ENCODE data around the gene OR1I1.
A peak's percentile ranks its signal among the peaks of the same experiment; 100 is the strongest.
"Not testable (repeated sequence)": the region's sequence is repeated elsewhere in the genome, so short reads cannot be mapped to it uniquely, and the experiment has no call there.

OR1I1 gene

GRCh38 chr19:15072930-15073647 is 8.9 kb upstream of the OR1I1 start:
- peak; percentile 18 for DNase-seq
- H3K4me3 ChIP-seq (ENCODE audit: low read depth, low read length): no peak overlapping the region
- TF ChIP-seq, protein P1, sequence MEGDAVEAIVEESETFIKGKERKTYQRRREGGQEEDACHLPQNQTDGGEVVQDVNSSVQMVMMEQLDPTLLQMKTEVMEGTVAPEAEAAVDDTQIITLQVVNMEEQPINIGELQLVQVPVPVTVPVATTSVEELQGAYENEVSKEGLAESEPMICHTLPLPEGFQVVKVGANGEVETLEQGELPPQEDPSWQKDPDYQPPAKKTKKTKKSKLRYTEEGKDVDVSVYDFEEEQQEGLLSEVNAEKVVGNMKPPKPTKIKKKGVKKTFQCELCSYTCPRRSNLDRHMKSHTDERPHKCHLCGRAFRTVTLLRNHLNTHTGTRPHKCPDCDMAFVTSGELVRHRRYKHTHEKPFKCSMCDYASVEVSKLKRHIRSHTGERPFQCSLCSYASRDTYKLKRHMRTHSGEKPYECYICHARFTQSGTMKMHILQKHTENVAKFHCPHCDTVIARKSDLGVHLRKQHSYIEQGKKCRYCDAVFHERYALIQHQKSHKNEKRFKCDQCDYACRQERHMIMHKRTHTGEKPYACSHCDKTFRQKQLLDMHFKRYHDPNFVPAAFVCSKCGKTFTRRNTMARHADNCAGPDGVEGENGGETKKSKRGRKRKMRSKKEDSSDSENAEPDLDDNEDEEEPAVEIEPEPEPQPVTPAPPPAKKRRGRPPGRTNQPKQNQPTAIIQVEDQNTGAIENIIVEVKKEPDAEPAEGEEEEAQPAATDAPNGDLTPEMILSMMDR (IDR thresholded peaks at IDR 0.05; ENCODE audit: low read depth, low read length): peak; percentile 46
- H3K9me3 ChIP-seq: no peaks in the 10 kb centered on the region
- no peaks in the 10 kb centered on the region for H3K36me3 ChIP-seq
- 0 out of 2 replicates have a peak, but pooled peaks cover under 1% of the 10 kb centered on the region for H3K27me3 ChIP-seq
- H3K4me1 ChIP-seq: no peaks in the 10 kb centered on the region

GRCh38 chr19:15074371-15074770 is 7.6 kb upstream of the OR1I1 start:
- DNase-seq: no peak
- Histone ChIP-seq H3K9me3 (no peaks in the 10 kb centered on the region), H3K4me1 (no peaks in the 10 kb centered on the region), H3K4me3 (ENCODE audit: low read depth, low read length) (no peak overlapping the region), H3K27me3 (no peaks in the 10 kb centered on the region), H3K36me3 (no peaks in the 10 kb centered on the region)
- TF ChIP-seq, protein P1 (IDR thresholded peaks at IDR 0.05; ENCODE audit: low read depth, low read length): no peak

GRCh38 chr19:15075806-15076205 is 6.2 kb upstream of the OR1I1 start:
- H3K36me3 ChIP-seq: no peaks in the 10 kb centered on the region

DNA sequence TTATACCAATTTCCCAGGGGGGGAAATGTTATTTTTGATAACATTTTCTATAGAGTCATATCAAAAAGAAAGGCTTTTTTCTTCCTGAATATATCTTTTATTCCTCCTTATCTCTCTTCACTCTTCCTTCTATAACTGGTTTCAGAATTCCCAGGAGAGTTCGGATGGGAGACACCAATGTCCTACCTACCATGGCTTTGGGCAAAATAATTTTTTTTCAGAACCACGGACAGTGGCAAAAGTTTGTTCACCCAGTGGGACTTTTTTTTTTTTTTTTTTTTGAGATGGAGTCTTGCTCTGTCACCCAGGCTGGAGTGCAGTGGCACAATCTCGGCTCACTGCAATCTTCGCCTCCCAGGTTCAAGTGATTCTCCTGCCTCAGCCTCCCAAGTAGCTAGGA is 2.0 kb upstream of the OR1I1 start:
- not testable (repeated sequence) for H3K27me3 ChIP-seq; H3K36me3 ChIP-seq; H3K9me3 ChIP-seq; H3K4me1 ChIP-seq; DNase-seq; H3K4me3 ChIP-seq (ENCODE audit: low read depth, low read length)

More at GRCh38 chr19:15075806-15076205, 6.2 kb upstream of the OR1I1 start:
- Histone ChIP-seq H3K27me3 (no peaks in the 10 kb centered on the region), H3K4me1 (no peaks in the 10 kb centered on the region), H3K4me3 (ENCODE audit: low read depth, low read length) (no peak overlapping the region), H3K9me3 (no peaks in the 10 kb centered on the region)
- TF ChIP-seq, protein P1 (IDR thresholded peaks at IDR 0.05; ENCODE audit: low read depth, low read length): no peak
- no peak for DNase-seq

DNA sequence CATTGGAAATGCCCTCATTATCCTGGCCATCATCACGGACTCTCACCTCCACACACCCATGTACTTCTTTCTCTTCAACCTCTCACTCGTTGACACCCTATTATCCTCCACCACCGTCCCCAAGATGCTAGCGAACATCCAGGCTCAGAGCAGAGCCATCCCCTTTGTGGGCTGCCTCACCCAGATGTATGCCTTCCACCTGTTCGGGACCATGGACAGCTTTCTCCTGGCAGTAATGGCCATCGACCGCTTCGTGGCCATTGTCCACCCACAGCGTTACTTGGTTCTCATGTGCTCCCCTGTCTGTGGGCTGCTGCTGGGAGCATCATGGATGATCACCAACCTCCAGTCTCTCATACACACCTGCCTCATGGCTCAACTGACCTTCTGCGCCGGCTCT is 5.2 kb downstream of the OR1I1 start:
- H3K4me3 ChIP-seq (ENCODE audit: low read depth, low read length): no peak overlapping the region
- no peaks in the 10 kb centered on the region for H3K27me3 ChIP-seq
- TF ChIP-seq, protein P1 (IDR thresholded peaks at IDR 0.05; ENCODE audit: low read depth, low read length): no peak
- DNase-seq: no peak
- H3K36me3 ChIP-seq: no peaks in the 10 kb centered on the region
- H3K9me3 ChIP-seq: no peaks in the 10 kb centered on the region
- H3K4me1 ChIP-seq: no peaks in the 10 kb centered on the region

DNA sequence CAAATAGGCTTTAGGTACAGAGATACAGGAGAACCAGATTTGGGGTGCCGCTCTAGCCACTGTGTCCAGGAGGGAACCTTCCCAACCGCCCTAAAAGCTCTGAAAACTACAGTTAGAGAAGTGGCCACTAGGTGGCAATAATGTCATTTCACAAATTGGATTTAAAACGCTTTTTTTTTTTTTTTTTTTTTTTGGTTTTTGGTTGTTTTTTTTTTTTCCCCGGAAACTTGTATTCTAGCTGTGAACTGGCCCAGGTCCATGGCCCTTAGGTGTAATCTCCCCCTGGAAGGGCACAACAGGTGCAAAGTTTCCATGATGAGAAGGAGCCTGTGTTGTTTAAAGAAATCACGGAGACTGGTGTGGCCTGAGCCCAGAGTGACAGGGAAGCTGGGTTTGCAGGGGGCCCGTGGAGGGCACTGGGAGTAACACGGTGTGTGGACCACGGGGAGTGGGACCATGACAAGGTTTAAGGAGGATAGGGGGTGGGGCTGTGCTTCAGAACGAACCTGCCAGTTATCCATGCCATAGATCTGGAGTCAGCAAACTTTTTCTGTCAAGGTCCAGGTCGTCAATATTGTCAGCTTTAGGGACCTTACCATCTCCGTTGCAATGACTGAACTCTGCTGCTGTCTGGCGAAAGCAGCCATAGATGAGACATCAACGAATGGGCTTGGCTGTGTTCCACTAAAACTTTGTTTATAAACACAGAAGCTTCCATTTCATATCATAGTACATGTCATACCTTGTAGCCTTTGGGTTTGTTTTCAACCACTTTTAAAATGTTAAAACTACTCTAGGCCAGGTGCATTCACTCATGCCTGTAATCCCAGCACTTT is 10.1 kb downstream of the OR1I1 start:
- peak; percentile 44 for DNase-seq
- Histone ChIP-seq H3K9me3 (no peaks in the 10 kb centered on the region), H3K36me3 (no peaks in the 10 kb centered on the region), H3K4me1 (no peaks in the 10 kb centered on the region), H3K27me3 (no peaks in the 10 kb centered on the region), H3K4me3 (ENCODE audit: low read depth, low read length) (no peak overlapping the region; the same call in 1 of the 2 replicates)
- TF ChIP-seq, protein P1 (IDR thresholded peaks at IDR 0.05; ENCODE audit: low read depth, low read length): peak; percentile 71

All from BE2C (cell line).